EH (cell line): ENCODE measurements around the gene B9D1.

Experiments
- DNase-seq: peaks from one replicate; pipeline ENCODE4 v3.0.0-alpha.2; 2015; ENCODE audit warnings: low read depth

B9D1 gene

DNA sequence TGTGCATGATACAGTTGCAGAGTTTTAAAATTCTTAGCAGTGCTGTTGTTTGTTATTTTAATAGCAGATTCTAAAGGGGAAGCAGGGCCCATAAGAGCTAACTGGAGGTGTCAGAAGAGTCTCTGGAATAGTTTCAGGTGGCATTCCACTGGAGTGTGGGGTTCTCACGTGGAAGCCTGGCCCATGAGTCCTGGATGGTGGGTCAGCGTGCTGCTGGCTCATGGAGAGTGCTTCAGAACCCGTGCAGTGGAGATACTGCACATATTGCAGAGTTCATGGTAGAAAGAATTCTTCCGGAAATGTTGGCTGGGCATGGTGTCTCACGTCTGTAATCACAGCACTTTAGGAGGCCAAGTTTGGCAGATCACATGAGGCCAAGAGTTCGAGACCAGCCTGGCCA is 43.9 kb downstream of the B9D1 start:
- no peak for DNase-seq

DNA sequence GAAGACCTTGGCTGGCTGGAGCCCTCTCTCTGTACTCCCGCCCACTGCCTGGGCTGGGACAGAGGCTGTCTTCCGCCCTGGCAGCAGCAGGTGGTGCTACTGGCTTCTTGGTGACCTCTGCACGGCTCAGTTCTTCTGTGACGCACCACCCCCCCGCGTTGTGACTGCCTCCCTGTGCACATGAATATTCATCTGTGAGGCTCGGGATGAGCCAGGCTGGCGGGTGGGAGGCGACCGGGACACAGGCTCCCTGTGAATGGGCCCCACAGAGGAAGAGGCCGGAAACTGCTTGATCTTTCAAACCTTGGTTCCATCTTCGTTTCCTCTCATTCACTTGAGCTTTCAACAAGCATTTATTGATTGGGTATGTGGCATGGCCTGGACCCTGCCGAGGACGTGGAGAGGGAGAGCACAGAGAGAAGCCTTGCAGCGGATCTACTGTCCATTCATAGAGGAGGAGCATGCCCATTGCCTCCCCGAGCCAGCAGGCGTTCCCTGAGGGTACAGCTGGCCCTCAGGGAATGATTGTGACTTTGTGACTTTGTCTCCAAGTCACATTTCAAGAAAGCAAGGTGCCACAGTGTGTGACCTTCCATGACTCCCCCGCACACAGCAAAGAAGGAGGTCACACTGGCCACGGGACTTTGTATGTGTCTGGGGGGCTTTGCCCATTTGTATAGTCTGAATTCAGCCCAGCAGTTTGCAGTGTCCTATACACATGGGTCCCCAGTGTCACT is 45.0 kb downstream of the B9D1 start:
- peak; percentile 75 for DNase-seq

GRCh38 chr17:19316761-19317358 is 45.7 kb downstream of the B9D1 start:
- no peak for DNase-seq

DNA sequence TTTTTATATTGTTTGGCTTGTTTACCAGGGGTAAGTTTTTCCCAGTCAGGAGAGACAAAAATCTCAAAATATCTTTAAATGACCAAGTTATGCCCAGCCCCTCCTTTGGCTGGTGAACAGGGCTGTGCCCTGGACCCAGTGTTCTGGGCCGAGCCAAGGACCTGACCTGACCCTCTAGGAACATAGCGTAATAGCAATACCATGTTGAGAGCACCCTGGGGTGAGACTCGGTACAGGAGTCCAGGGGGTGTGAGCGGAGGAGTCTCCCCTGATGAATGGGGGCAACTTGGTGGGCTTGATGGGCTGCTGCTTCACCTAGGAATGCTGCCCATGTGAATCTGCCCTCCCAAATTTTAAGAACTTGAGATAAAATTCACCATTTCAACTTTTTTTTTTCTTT is 47.4 kb downstream of the B9D1 start:
- no peak for DNase-seq

- DNase-seq = no peak
These were observed 48.5 kb downstream of the B9D1 start for GRCh38 chr17:19313746-19314651.

GRCh38 chr17:19313066-19313745 is 49.3 kb downstream of the B9D1 start:
- DNase-seq = no peak

GRCh38 chr17:19312406-19312805 is 50.1 kb downstream of the B9D1 start:
- DNase-seq = no peak

GRCh38 chr17:19311421-19312215 is 50.9 kb downstream of the B9D1 start:
- DNase-seq = peak; percentile 66

GRCh38 chr17:19311016-19311415 is 51.5 kb downstream of the B9D1 start:
- no peak for DNase-seq

DNA sequence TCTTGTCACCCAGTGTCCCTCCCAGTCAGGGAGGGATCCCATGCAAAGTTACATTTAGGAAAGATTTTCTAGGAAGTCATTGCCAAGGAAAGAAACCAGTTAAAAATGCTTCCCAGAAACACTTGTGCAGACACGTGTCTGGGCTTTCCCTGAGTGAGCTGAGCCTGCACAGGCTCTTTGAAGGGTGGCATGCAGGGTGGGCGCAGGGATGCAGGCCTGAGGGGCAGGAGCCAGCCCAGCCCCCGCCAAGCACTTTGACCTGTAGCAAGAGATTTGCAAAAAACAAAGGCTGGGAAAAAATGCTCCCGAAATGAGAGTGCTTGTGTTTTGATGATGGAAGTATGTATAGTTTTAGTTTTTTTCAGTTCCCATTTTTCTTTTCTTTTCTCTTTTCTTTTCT is 52.4 kb downstream of the B9D1 start:
- DNase-seq = no peak

GRCh38 chr17:19309701-19310100 is 52.8 kb downstream of the B9D1 start:
- DNase-seq = peak; percentile 29

- DNase-seq = no peak
These were observed 54.1 kb downstream of the B9D1 start for GRCh38 chr17:19308398-19308797.

DNA sequence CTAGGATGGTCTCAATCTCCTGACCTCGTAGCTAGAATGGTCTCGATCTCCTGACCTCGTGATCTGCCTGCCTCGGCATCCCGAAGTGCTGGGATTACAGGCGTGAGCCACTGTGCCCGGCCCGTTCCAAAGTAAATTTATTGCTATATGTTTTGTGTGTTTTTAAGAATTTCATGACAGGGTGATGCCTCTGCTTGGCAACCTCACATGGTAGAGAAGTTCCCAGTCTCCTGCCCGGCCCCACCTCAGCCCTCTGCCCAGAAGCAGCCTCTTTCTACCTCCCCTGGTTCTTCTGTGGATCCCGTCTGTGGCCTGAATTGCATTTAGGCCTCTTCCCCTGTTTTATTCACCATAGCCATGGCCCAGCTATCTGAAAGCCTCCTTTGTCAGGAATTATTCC is 55.0 kb downstream of the B9D1 start:
- no peak for DNase-seq

DNA sequence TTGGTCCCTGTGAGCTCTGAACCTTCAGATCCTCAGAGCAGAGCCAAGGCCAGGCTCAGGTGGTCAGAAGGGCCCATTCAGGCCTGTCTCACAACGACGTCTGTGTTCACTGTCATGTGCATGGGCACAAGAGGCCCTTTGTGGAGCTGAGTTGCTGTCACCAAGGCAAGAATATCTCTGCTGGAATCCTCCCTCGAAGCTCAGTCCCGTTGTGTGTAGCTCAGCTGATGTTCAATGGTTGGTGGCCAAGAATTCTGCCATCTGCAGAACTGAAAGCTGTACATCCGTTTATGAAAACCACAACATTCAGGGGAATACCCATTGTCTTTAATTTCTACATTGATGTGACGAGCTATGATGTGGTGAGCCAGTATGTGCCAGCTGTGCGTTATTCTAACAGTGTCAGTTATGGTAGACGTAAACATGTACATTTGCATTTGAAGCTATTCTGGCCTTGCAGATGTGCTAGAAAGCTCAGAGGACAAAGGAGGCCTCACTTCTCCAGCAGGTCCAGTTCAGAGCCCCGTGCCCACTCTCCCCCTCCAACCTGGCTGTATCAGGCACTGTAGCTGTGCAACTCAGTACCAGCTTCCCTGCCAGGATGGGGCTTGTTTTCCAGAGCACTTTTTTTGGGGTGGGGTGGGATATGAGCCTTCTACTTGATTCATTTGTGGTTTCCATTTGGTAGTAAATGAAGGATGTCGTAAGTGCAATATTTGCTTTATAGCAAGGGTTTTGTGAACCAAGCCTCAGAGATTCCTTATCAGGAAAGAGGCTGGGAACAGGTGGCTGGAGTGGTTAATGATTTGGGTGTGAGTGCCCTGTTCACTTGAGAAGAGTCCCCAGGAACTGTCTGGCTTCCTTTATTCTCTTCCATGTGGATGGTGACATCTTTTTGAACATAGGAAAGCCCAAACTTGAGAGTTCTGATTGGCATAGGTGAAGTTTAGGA is 56.1 kb downstream of the B9D1 start:
- no peak for DNase-seq

DNA sequence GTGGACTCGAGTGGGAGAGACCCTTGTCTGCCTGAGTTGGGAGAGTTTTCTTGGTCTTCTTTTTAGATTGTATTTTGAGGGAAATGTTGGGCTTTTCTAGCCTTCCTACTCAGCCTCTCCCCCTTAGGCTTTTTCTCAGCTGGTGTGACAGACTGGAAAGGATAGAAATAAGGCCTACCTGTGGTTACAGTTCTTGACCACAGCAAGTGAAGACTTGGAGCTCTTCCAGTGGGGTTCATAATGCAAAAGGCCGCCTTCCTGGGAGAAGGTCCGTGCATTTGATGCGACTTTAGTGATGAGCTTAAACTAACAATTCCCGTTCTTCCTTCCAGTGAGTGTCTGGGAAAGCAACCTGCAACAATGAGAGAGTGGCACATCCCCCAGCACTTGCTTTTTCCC is 56.8 kb downstream of the B9D1 start:
- DNase-seq = no peak

DNA sequence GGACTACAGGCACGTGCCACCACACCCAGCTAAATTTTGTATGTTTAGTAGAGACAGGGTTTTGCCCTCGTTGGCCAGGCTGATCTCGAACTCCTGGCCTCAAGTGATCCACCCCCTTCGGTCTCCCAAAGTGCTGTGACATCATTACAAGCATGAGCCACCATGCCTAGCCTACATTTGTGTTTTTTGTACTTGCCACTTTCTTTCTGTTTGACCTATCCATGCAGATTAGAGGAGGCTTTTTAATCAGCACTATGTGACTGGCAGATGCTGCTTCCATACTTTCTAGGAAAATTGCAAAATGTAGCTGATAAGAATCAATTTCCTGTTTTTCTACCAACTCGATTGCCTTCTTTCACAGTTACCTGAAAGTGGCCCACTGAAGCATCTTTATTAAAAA is 57.3 kb downstream of the B9D1 start:
- DNase-seq = no peak

DNA sequence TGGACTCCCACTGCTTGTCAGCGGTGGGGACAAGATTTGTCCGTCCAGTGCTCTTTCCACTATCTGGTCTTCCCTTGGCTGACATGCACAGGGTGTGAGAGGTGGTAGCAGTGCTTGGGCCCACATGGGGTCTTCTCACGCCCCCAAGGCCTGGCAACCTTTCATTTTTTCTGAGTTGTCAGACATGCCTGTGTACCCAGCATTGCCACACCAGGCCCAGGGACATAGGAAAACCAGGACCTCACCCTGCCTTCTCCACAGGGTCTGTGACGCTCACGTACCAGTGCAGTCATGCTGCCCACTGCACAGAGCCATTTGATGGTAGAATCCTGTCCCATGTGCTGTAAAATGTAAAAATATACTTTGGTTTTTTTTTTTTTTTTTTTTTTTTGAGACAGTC is 57.8 kb downstream of the B9D1 start:
- no peak for DNase-seq

- peak; percentile 73 for DNase-seq
These were observed 58.3 kb downstream of the B9D1 start for GRCh38 chr17:19304209-19304608.

- DNase-seq = no peak
These were observed 59.2 kb downstream of the B9D1 start for GRCh38 chr17:19303367-19303776.

GRCh38 chr17:19302791-19303331 is 59.7 kb downstream of the B9D1 start:
- DNase-seq = no peak
